Fibroblast of mammary gland (primary cell): ENCODE measurements around the gene HNMT.
A peak's percentile ranks its signal among the peaks of the same experiment; 100 is the strongest.
"Not testable (repeated sequence)": the region's sequence is repeated elsewhere in the genome, so short reads cannot be mapped to it uniquely, and the experiment has no call there.

ENCODE experiments used
- DNase-seq: peaks from one replicate; pipeline ENCODE4 v3.0.0-alpha.2; 2010; ENCODE audit warnings: low read depth
- H3K4me3 ChIP-seq: 2 replicates; pipeline ENCODE4 v1.5.1; 2011; ENCODE audit warnings: low read depth, mild to moderate bottlenecking, low read length, moderate library complexity; ENCODE audit not compliant: control insufficient read depth
- TF ChIP-seq, protein P1 (sequence below): conservative IDR thresholded peaks from 2 replicates; pipeline ENCODE4 v1.5.1; 2011; ENCODE audit warnings: low read depth, low read length, inconsistent platforms; ENCODE audit not compliant: control insufficient read depth, insufficient read depth

HNMT gene

GRCh38 chr2:137964859-137965459 is 686 bp downstream of the HNMT start:
- H3K4me3 ChIP-seq: peak overlapping the region; percentile 58
- TF ChIP-seq, protein P1, sequence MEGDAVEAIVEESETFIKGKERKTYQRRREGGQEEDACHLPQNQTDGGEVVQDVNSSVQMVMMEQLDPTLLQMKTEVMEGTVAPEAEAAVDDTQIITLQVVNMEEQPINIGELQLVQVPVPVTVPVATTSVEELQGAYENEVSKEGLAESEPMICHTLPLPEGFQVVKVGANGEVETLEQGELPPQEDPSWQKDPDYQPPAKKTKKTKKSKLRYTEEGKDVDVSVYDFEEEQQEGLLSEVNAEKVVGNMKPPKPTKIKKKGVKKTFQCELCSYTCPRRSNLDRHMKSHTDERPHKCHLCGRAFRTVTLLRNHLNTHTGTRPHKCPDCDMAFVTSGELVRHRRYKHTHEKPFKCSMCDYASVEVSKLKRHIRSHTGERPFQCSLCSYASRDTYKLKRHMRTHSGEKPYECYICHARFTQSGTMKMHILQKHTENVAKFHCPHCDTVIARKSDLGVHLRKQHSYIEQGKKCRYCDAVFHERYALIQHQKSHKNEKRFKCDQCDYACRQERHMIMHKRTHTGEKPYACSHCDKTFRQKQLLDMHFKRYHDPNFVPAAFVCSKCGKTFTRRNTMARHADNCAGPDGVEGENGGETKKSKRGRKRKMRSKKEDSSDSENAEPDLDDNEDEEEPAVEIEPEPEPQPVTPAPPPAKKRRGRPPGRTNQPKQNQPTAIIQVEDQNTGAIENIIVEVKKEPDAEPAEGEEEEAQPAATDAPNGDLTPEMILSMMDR: no peak

DNA sequence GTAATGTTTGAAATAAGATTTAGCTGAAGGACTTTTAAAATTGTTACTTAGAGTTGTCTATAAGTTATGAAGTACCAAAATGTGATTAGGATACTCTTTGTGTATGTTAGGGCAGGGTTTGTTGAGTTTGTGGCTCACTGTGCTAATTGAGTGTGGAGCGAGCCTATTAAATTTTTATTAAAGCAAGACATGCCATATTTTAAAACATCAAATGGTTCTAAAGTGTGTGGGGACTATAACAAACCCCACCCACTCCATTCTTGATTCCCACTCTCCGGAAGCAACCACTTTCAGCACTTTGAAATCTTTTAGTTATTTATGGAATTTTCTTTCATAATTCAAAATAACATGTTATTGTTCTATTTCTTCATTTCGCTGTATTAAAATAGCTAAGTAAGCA is 1.8 kb downstream of the HNMT start:
- TF ChIP-seq, protein P1: no peak
- no peak for DNase-seq
- peak overlapping the region; percentile 58 for H3K4me3 ChIP-seq

More at GRCh38 chr2:137964859-137965459, 686 bp downstream of the HNMT start:
- DNase-seq: no peak

DNA sequence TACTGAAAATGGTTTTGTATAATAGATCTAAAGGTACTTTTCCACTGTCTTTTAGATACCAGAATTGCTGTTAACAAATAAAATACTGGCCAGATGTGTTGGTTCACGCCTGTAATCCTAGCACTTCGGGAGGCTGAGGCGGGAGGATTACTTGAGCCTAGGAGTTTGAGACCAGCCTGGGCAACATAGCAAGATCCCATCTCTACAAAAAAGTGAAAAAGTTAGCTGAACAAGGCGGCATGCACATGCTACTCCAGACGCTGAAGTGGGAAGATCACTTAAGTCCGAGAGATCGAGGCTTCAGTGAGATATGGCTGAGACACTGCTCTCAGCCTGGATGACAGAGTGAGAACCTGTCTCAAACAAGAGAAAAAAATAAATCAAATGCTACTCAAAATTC is 2.8 kb downstream of the HNMT start:
- TF ChIP-seq, protein P1: no peak
- no peak for DNase-seq
- no peak overlapping the region for H3K4me3 ChIP-seq

GRCh38 chr2:137968477-137969417 is 4.5 kb downstream of the HNMT start:
- no peak overlapping the region for H3K4me3 ChIP-seq
- no peak for DNase-seq
- TF ChIP-seq, protein P1: no peak

DNA sequence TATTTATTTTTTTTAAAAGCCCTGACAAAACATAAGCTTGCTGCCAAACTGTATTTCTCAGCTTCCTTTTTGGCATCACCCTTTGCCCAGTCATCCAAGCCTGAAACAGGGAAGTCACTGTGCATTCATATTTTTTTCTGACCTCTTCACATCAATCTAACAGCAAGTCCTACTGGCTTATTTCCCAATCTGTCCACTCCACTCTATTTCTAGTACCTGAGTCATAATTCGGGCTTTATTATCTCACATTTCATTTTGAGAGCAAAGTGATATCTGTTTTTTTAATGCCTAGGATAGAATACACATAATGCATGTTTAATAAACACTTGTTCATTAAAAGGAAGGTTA is 5.1 kb downstream of the HNMT start:
- peak; percentile 97 for DNase-seq
- no peak overlapping the region for H3K4me3 ChIP-seq
- TF ChIP-seq, protein P1: no peak

- no peak overlapping the region for H3K4me3 ChIP-seq
- TF ChIP-seq, protein P1: no peak
- DNase-seq: no peak
These were observed 5.6 kb downstream of the HNMT start for GRCh38 chr2:137969876-137970275.

DNA sequence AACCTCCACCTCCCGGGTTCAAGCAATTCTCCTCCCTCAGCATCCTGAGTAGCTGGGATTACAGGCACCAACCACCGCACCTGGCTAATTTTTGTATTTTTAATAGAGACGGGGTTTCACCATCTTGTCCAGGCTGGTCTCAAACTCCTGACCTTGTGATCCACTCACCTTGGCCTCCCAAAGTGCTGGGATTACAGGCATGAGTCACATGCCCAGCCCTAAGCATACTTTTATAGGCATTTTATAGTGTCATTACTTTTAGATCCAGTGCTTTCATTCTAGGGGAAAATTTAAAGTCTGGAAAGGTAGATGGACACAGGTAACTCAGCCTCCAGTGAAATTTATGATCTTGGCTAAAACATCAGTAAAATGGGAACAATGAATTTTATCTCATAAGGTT is 7.0 kb downstream of the HNMT start:
- not testable (repeated sequence) for H3K4me3 ChIP-seq, DNase-seq
